K562 (cell line): Measurements from ENCODE around the gene C6orf47. TPM values are rescaled to one million over a fixed set of nuclear protein-coding genes. Genes with fewer than 3 reads are reported as not detected.

Experiments used
- ATF4 ChIP-seq: fragments of 450-650 bp; formaldehyde crosslinking; IDR thresholded peaks from 2 replicates; pipeline ENCODE4 v1.4.0; 2022; ENCODE audit warnings: mild to moderate bottlenecking, moderate library complexity
- CREB3L1 ChIP-seq: fragments of 450-650 bp; IDR thresholded peaks from 2 replicates; pipeline ENCODE4 v1.6.1; 2014; ENCODE audit warnings: low read depth, mild to moderate bottlenecking, moderate library complexity, borderline replicate concordance
- GTF2A2 ChIP-seq: IDR thresholded peaks from 2 replicates; pipeline ENCODE4 v1.6.1; 2016; ENCODE audit warnings: mild to moderate bottlenecking, missing genetic modification characterization, missing compliant biosample characterization
- HES1 ChIP-seq: fragments of 450-650 bp; IDR thresholded peaks from 2 replicates; pipeline ENCODE4 v1.6.1; 2016; ENCODE audit warnings: low read depth, mild to moderate bottlenecking, moderate library complexity
- KDM2B ChIP-seq: fragments of 250-450 bp; sonication (Bioruptor Pico); IDR thresholded peaks from 2 replicates; pipeline ENCODE4 v1.8.0; 2021; ENCODE audit warnings: mild to moderate bottlenecking, moderate library complexity
- KDM5B ChIP-seq: fragments of 200-600 bp; sonication (generic); IDR thresholded peaks from 2 replicates; pipeline ENCODE4 v1.6.1; 2012; ENCODE audit warnings: low read depth, mild to moderate bottlenecking, moderate library complexity, low read length, control low read depth, inconsistent platforms; ENCODE audit not compliant: insufficient replicate concordance
- KLF6 ChIP-seq: fragments of 250-450 bp; sonication (Bioruptor Pico); IDR thresholded peaks from 2 replicates; pipeline ENCODE4 v1.4.0; 2020; ENCODE audit warnings: mild to moderate bottlenecking, moderate library complexity, borderline replicate concordance
- MNT ChIP-seq, 2 experiments: fragments of 450-650 bp; conservative IDR thresholded peaks; 2 replicates each; pipeline ENCODE4 v1.6.1; 2017; ENCODE audit warnings: mild to moderate bottlenecking in 2 of 2, moderate library complexity in 2 of 2
- PHF20 ChIP-seq: fragments of 450-650 bp; IDR thresholded peaks from 2 replicates; pipeline ENCODE4 v1.6.1; 2018; ENCODE audit not compliant: partially characterized antibody
- PML ChIP-seq: IDR thresholded peaks from 2 replicates; pipeline ENCODE4 v1.6.1; 2012; ENCODE audit warnings: low read length, inconsistent platforms
- POLR2G ChIP-seq: fragments of 200-400 bp; formaldehyde crosslinking; IDR thresholded peaks from 2 replicates; pipeline ENCODE4 v1.6.1; 2017; ENCODE audit warnings: low read depth, mild to moderate bottlenecking, antibody characterized with exemption, low read length, moderate library complexity
- RUNX1 ChIP-seq: sonication (generic); IDR thresholded peaks from 2 replicates; pipeline ENCODE4 v1.6.1; 2016; ENCODE audit warnings: antibody characterized with exemption, low read depth
- SMARCB1 ChIP-seq: IDR thresholded peaks from 2 replicates; pipeline ENCODE4 v1.6.1; 2011; ENCODE audit warnings: improper control_type of control experiment, low read depth; ENCODE audit not compliant: insufficient read length
- TGIF2 ChIP-seq: sonication (generic); formaldehyde crosslinking; IDR thresholded peaks from 2 replicates; pipeline ENCODE4 v1.8.1; 2022; ENCODE audit warnings: mild to moderate bottlenecking, missing genetic modification reagents, moderate library complexity
- U2AF2 ChIP-seq: fragments of 200-400 bp; formaldehyde crosslinking; optimal IDR thresholded peaks from 2 replicates; pipeline ENCODE3; 2017; ENCODE audit warnings: low read depth, mild to moderate bottlenecking, low read length
- ZBTB8A ChIP-seq: fragments of 450-650 bp; IDR thresholded peaks from 2 replicates; pipeline ENCODE4 v1.6.1; 2018; ENCODE audit warnings: mild to moderate bottlenecking, moderate library complexity; ENCODE audit not compliant: partially characterized antibody
- ZC3H11A ChIP-seq: IDR thresholded peaks from 2 replicates; pipeline ENCODE4 v1.6.1; 2012; ENCODE audit warnings: low read depth, low read length, improper control_type of control experiment
- ZEB2 ChIP-seq: fragments of 450-650 bp; IDR thresholded peaks from 2 replicates; pipeline ENCODE4 v1.6.1; 2016
- ZHX1 ChIP-seq: fragments of 150-350 bp; conservative IDR thresholded peaks from 2 replicates; pipeline ENCODE4 v1.6.1; 2014; ENCODE audit warnings: low read length
- ZNF165 ChIP-seq: fragments of 250-450 bp; sonication (Bioruptor Pico); IDR thresholded peaks from 2 replicates; pipeline ENCODE4 v1.4.0; 2020; ENCODE audit warnings: borderline replicate concordance
- ZNF263 ChIP-seq: sonication (generic); formaldehyde crosslinking; IDR thresholded peaks from 2 replicates; pipeline ENCODE4 v1.8.0; 2022; ENCODE audit warnings: mild to moderate bottlenecking, missing genetic modification reagents, borderline replicate concordance
- ZNF589 ChIP-seq: fragments of 200-800 bp; sonication (Bioruptor generic); IDR thresholded peaks from 2 replicates; pipeline ENCODE4 v1.6.1; 2016; ENCODE audit warnings: low read depth, missing genetic modification characterization, missing compliant biosample characterization
- ZNF75A ChIP-seq: fragments of 450-650 bp; formaldehyde crosslinking; IDR thresholded peaks from 2 replicates; pipeline ENCODE4 v1.4.0; 2020; ENCODE audit warnings: mild to moderate bottlenecking
- polyA plus RNA-seq, 8 experiments: library from polyadenylated mRNA; depleted of rRNA in 4 of 8; stranded (reverse) in 5 of 8; unstranded in 3 of 8; fragments of >200 nt; fragmentation: Nextera tagmentation in 2 of 8; fragmentation: Illumina TruSeq in 1 of 8; extraction: Ambion mirVana in 2 of 8; extraction: Trizol in 1 of 8; gene quantifications; 2 replicates each; pipeline versions ENCODE4 v1.2.1 to v1.2.3, GENCODE V29; 2011 to 2014; ENCODE audit warnings: inconsistent platforms in 1 of 8, missing spikeins in 1 of 8
- total RNA-seq, 7 experiments: library from RNA; depleted of rRNA in 6 of 7; stranded (reverse); fragments of >200 nt in 6 of 7; fragmentation: Illumina TruSeq in 2 of 7; extraction: Trizol in 2 of 7; gene quantifications; 2 replicates each; pipeline versions ENCODE4 v1.2.1 to v1.2.3, GENCODE V29; 2011 to 2021; ENCODE audit warnings: low replicate concordance in 1 of 7

Gene C6orf47
- total and polyA plus RNA-seq, 9 of the 15 experiments (the other 6 are each of a cell fraction or from before 2014, with no cell fraction given), result 0.14 to 43.8 (median 27.0) TPM

- TF ChIP-seq ZC3H11A (no peak), MNT (conservative IDR thresholded peaks at IDR 0.05) (no peak), SMARCB1 (no peak), KDM2B (no peak), RUNX1 (no peak), ZNF165 (no peak), ATF4 (CRISPR knock-in tag) (0 out of 2 replicates have a peak, but pooled peaks have one; percentile 16), ZBTB8A (no peak), HES1 (no peak), PHF20 (no peak), ZNF75A (no peak), ZNF589 (CRISPR knock-in tag) (no peak), ZHX1 (no peak), CREB3L1 (no peak), POLR2G (no peak), U2AF2 (no peak), TGIF2 (no peak), ZNF263 (CRISPR knock-in tag) (no peak), KLF6 (CRISPR knock-in tag) (no peak), PML (no peak), GTF2A2 (tag) (no peak), KDM5B (peak; percentile 12), ZEB2 (no peak)
These were observed 16.3 kb upstream of the C6orf47 start (continued) for GRCh38 chr6:31676904-31677303.
